GM18526 (cell line): ENCODE results near the gene SLCO4A1.

Source experiments
- POLR2A ChIP-seq: IDR thresholded peaks from 3 replicates; pipeline ENCODE4 v1.6.1; 2011; ENCODE audit not compliant: insufficient read length; ENCODE audit errors: extremely low read depth

SLCO4A1 gene

DNA sequence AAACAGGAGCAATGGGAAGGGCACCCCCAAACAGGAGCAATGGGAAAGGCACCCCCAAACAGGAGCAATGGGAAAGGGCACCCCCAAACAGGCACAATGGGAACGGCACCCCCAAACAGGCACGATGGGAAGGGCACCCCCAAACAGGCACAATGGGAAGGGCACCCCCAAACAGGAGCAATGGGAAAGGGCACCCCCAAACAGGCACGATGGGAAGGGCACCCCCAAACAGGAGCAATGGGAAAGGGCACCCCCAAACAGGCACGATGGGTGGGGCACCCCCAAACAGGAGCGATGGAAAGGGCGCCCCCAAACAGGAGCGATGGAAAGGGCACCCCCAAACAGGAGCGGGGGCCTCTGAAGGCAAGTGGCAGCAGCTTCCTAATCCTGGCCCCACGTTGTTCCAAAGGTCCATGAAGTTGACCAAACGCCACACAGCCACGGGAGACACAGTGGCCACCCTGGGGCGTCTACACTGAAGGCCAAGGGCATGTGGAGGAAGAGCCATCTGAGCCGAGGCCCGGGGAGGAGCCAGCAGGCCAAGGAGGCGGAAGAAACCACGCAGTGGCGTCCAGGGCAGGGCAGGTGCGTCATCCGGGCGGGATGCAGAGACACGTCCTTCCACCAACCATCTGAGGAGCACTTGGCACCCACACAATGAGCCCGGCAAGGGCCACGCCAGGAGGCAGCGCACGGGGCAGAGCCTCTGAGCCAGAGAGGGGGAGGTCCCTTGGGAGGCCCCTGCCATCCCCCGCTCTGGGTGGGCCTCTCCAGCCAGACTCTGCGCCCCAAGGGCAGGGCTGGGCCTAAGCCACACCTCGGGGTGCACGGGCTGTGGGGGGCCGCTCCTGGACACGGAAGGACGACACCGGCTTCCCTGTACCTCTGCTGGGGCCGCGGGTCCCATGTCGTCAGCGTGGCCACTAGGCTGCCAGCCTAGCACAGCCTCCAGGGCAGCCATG is 44.8 kb downstream of the SLCO4A1 start:
- no peak for TF ChIP-seq POLR2A

DNA sequence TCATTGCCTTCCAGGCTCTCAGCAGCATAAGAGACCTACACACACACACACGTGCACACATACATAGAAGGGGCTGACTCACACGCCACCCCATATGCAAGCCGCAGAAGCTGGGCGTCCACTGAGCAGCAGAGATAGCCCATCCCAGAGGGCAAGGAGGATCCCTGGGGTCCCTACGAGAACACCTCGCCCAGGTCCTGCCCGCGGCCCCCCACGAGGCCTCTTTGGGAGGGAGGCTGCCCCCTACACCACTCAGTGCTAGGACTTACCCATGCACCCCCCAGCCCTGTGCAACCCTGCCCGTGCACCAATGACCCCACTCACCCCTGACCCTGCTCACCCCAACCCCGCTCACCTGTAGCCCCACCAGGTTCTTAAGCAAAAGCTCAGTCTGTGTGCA is 45.8 kb downstream of the SLCO4A1 start:
- TF ChIP-seq POLR2A: no peak

DNA sequence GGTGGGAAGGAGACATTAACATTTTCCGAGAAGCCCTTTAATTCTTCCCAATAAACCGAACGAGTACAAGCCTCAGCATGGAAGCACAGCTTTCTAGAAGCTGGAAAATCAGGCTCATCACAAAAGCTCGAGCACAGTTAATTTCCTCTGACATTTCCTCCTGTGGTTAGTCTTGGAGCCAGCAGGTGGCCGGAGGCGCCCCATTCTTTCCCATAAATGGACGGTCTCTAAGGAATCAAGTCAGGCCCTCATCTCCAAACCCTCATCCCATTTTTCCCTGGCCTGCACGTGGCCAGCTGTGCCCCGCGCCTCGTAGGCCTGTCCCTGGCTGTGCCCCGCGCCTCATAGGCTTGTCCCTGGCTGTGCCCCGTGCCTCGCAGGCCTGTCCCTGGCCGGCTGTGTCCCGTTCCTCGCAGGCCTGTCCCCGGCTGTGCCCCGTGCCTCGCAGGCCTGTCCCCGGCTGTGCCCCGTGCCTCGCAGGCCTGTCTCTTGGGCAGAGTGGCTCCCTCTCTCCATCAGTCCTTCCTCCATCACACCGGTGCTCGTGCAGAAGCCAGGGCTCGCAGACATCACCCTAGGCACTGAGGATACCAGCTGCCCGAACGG is 46.7 kb downstream of the SLCO4A1 start:
- no peak for TF ChIP-seq POLR2A

DNA sequence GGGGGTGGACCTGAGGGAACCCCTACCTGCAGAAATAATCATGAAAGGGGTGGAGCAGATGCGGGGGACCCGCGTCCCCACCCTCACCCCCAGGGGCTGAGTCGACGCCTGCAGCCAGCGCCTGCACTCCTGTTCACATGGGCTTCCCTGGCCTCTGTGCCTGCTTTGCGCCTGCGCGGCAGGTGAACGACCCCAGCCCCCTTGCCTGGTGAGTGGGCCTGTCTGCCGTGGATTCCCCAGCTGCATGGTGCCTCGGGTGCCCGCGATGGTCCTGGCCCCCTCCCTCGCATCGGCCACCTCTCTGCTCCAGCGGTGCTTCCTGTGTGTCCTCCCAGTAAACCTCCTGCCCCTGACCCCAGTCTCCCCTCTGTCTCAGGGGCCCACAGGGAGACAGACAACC is 47.6 kb downstream of the SLCO4A1 start:
- TF ChIP-seq POLR2A: no peak

DNA sequence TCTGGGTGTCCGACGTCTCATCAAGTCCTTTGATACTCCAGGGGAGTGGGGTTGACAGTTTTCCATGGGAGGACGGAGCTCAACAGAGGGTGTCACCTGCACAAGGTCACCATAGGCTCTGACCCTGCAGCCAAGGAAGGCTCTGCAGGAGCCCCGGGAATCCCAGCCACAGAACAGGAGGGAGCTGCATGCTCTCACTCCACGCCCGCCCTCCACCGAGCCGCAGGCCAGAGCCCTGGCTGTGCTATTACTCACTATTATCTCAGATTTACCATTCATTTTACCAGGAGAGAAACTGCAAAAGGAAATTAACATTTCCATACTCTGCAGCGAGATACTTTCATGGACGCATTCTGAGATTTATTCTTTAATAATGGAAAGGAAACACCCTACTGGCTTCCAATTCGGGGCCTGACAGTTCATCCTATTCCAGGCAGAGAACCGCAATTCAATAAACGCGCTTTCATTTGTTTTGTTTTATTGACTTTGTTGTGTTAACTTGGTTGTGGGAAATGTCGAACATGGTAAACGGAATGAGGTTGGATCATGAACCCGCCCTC is 48.0 kb downstream of the SLCO4A1 start:
- TF ChIP-seq POLR2A: no peak

DNA sequence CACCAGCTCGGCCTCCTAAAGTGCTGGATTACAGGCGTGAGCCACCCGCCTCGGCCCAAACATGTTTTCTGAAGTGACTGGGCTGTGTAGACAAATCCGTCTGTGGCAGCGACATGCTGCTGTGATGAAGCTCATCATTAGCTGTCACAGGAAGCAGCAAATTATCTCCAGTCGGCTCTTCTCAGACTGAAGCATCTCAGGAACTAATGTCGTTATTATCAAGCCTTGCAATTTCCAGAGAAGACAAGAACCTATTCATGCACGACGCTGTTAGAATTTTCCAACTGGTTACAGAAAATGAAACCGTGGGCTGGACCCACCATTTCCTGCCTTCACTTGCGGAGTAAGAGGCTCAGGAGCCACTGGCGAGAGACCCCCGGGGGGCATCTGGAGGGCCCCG is 49.2 kb downstream of the SLCO4A1 start:
- no peak for TF ChIP-seq POLR2A

DNA sequence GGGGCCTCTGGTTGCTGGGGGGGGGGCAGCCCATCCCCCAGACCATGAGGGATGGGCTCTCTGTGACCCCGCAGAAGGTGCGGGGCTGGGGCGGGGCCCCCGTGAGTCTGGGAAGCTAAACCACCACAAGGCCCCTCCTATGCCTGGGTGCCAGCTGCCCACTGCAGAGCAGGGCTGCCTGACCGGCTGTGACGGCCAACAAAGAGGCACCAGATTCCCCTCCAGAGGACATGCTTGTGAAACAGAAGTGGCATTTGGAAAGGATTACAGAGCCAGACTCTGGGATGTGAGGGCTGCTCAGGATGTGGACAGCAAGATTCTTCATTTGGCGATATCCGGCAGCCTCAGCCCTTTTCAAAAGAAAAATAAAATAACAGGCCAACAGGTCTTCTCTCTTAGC is 49.9 kb downstream of the SLCO4A1 start:
- no peak for TF ChIP-seq POLR2A

DNA sequence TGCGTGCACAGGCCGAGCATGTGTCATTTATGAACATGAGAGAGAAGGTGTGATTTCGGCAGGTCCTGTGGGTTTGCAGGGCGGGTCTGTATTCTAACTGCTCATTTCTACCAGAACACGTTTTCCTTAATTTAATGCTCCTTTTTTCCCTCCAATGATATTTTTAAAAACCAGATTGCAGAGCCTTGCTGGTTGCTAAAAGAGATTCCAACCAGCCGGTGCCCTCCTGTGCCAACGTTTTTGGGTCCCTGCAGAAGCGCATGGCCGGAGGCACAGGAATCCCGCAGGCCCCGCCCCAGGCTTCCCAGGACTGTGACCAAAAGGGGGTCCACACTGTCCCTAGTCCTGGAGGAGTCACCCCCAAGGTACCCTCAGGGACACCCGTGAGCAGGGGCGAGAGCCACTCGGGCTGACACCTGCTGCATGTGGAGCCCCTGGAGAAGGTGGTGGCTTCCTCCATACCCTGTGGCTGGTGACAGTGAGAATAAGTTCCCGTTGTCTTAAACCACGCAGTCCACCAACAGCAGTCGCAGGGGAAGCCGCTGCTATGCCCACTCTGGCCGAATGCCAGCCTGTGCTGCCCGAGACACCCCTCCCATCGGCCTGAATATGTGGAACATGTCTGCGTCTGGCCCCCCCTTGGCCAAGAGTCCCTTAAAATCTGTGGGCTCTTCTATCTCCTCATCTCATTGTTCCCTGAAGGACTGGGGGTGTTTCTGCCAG is 50.7 kb downstream of the SLCO4A1 start:
- TF ChIP-seq POLR2A: no peak

DNA sequence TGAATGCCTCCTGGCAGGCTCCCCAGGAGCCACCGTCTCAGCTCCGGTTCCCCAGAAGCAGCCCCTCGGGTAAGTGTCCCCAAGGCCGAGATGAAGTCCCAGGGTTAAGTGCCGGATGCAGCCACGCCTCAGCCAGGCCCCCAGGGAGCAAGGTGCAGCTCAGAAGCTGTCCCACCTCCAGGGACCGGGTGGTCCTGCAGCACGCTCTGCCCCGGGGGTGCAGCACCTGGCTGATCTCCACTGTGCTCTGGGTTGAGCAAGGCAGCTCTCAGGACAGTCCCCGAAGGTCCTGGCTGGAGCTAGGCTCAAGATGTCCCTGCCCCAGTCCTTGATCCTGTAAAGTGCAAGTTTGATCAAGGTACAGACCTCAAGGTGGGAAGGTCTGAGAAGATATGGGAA is 51.2 kb downstream of the SLCO4A1 start:
- no peak for TF ChIP-seq POLR2A

DNA sequence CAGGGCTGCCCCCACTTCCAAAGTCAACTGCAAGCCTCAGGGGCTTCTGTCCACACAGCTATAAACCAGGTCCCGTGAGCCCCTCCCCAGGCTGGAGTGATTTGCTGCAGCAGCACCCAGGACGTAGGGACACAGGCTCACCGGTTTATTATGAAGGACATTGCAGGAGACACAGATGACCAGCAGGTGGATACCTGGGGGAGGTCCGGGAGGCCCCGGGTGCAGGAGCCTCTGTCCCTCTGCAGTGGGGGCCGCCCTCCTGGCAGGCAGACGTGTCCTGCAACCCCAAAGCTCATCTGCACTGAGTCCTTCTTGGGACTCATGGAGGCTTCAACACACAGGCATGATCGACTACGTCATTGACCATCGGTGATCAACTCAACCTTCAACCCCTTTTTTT is 51.8 kb downstream of the SLCO4A1 start:
- TF ChIP-seq POLR2A: no peak

DNA sequence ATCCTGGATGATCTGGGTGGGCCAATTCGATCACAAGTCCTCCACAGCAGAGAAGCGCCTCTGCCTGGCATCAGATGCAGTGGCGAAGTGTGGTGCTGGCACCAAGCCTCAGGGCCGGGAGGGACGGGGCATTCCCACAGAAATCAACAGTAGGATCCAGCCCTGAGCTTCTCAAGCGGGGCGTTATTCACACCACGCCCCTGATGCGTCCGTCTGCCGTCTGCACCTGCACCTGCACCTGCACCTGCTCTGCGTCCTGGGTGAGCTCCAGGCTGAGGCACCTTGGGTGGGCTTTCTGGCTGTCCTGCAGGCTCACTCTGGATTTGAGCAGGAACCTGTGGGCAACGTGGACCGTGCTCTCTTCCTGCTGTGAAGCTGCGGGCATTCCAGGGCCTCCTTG is 52.6 kb downstream of the SLCO4A1 start:
- no peak for TF ChIP-seq POLR2A

DNA sequence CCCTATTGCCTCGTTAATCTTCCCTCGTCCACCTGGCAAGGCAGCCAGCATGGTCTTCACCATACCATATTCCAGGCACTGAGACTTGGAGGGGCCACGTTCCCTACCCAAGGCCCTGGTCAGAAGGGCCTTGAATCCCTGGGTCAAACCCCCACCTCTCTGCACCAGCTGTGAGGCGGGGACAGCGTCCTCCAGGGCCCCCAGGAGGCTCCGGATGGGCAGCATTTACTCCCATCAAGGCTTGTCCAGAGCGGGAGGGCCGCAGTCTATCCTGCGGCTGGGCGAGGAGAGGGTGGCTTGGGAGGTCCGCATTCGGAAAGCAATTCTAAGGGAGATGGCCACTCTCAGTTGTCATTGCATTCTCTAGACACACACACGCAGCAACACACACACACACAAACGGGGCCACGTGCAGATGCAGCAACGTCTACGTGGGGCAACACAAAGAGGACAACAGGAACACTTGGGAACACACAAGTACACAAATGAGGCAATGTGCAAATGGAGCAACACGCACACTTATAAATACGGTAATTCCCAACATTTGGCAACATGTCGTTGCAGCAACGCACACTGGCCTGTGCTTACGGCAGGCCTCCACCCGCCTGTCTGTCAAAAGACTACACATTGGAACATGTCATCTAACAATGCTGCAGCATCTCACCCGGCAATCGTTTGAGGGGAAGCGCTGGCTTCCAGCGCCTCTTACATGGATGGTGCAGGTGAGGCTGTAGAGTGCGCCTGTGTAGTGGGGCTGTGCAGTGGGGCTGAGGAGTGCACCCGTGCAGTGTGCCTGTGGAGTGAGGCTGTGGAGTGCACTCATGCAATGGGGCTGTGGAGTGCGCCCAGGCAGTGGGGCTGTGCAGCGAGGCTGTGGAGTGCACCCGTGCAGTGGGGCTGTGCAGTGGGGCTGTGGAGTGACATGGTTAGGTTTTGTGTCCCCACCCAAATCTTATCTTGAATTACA is 53.4 kb downstream of the SLCO4A1 start:
- TF ChIP-seq POLR2A: no peak

DNA sequence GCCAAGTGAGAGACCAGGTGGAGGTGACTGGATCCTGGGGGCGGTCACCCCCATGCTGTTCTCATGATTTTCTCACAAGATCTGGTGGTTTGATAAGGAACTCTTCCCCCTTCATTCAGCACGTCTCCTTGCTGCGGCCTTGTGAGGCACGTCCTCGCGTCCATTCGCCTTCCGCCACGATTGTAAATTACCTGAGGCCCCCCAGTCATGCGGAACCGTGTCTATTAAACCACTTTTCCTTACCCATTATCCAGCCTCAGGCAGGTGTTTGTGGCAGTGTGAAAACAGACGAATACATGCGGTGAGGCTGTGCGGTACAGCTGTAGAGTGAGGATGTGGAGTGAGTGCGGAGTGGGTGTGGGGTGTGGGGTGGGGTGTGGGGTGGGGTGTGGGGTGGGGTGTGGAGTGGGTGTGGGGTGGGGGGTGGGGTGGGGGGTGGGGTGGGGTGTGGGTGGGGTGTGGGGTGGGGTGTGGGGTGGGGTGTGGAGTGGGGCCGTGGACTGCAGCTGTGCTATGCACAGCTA is 54.2 kb downstream of the SLCO4A1 start:
- no peak for TF ChIP-seq POLR2A

DNA sequence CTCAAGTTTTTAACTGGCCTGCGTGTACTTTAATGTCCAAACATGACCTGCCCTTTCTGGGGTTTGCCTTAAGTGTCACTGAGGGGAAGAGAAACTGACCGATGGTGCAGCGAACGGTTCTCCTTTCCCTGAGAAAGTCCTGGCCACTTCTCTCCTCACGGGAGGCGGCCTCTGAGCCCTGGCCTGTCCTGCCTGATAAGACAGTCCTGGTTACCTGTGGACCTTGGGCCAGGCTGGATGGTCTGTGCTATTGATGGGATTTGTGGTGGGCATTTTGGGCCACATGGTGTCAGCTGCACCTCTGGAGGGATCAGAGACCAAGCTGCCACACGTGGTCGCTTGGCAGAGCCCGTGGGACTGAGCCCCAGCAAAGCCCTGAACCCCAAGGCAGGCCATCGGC is 54.7 kb downstream of the SLCO4A1 start:
- TF ChIP-seq POLR2A: no peak

DNA sequence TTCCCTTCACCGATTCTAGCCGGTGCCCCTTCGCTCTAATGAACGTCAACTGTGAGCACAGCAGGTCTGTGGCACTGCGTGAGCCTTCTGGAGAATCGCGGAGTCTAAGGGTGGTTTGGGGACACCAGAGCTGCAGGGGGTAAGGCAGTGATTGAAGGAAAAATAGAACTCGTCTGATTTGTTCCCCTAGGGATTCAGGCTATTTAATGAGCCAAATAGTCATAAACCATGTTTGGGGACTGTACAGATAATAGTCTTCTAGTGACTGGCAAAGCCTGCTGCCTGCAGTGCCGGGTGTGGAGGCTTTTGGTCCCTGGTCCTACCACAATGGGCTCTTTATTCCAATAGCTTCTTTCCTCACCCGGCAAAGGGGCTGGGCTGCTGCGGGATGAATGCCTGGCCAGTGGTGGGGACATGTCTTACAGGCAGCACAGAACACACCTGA is 55.2 kb downstream of the SLCO4A1 start:
- no peak for TF ChIP-seq POLR2A

DNA sequence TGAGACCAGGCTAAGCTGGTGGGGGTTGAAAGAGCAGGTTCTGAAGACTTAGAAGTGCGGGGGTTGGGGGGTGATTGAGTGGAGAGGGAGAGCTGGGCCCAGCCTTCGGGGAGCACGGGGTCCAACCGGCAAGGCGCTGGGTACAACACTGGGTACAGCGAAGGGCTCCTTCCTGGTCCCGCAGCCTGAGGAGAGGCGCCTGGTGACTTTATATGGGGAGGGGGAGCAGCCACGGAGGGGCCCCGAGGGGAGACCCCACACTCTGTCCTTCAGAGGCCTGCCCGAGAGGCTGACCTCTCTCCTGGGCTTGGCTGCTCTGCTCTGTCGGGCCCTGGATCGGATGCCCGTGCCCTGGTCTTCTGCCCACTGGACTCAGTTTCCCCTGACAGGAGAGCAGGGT is 55.9 kb downstream of the SLCO4A1 start:
- TF ChIP-seq POLR2A: no peak
